Globus pallidus (tissue), 1 donor: ENCODE results near the gene TRMT5.

Experiments used
- DNase-seq: peaks from one replicate; pipeline ENCODE4 v3.0.0-alpha.2; 2015; ENCODE audit warnings: low spot score

TRMT5 gene

DNA sequence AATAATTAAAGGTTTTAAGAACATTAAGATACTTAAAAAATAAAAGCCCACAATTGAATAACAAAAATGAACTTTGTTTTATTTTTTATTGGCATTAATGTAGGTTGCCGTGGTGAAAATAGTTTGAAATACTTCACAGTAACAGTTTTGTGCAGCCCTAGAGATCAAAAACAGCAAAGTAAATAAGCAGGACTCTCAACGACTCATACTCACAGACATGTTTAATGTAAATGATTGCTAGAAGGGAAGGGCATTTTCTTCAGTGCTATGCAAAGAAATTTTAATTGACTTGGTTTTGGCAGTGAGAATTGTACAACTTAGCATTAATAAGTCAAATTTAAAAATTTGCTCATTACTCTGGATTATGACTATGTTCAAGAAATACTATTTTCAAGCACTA, 16.0 kb downstream of the TRMT5 start:
- no peak for DNase-seq

DNA sequence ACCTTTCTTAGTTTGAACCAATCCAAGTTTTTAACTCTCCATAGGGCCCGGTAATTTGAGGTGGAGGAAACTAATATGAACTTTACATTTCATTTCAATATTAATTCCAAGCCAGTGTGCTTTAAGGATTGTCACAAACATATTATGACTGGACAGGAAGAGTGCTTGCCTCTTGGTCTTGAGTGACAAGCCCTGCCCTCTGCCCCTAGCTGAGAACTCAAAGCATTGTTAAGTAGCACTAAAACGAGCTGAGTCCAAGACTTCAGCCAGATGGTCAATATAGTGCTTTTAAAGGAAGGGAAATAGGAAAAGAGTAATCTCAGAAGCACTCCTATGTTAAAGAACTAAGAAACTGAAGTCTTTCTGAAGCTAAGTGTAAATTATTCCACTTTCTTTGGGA, 17.1 kb downstream of the TRMT5 start:
- DNase-seq: no peak

DNA sequence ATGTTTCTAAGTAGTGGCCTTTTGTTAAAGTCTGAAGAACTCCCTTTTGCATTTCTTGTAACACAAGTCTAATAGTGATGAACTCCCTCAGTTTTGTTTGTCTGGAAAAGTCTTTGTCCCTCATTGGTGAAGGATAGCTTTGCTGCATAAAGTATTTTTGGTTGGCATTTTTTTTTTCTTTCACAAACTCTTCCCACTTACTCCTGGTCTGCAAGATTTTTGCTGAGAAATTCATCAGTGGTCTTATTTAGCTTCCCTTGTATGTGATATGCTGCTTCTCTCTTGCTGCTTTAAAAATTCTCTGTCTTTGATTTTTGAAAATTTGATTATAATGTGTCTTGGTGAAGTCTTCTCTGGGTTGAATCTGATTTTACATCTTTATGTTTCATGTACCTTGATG, 22.7 kb downstream of the TRMT5 start:
- no peak for DNase-seq

DNA sequence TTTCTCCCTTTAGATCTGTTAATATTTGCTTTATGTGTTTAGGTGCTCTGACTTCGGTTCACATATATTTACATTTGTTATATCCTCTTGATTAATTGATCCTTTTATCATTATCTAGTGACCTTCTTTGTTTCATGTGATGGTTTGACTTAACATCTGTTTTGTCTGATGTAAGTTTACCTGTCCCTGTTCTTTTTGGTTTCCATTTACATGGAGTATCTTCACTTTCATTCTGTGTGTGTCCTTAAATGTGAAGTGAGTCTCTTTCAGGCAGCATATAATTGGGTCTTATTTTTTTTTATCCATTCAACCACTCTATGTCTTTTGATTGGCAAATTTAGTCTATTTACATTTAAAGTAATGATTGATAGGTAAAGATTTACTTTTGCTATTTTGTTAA, 24.2 kb downstream of the TRMT5 start:
- no peak for DNase-seq

- no peak for DNase-seq
These were observed 24.7 kb downstream of the TRMT5 start for GRCh38 chr14:60956202-60956601.

GRCh38 chr14:60951776-60952435, 29.0 kb downstream of the TRMT5 start:
- no peak for DNase-seq

- no peak for DNase-seq
These were observed 34.1 kb downstream of the TRMT5 start for GRCh38 chr14:60946773-60947172.

DNA sequence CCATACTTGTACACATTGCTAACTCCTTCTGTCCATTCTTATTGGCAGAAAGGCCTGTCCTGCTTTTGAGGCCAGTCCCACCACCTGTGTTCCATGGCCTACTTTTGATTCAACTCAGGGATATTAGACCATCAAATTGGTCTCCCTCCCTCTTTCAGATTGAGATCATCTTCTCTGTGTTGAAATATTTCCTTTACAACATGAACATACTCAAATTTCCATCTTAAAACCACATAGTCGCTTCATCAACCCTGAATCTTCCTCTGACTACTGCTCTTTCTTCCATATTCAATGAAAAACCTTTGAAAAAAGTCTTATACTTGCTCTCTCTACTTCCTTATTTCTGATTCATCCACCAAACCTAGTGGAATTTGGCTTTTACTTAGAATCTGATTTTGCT, 34.9 kb downstream of the TRMT5 start:
- no peak for DNase-seq

DNA sequence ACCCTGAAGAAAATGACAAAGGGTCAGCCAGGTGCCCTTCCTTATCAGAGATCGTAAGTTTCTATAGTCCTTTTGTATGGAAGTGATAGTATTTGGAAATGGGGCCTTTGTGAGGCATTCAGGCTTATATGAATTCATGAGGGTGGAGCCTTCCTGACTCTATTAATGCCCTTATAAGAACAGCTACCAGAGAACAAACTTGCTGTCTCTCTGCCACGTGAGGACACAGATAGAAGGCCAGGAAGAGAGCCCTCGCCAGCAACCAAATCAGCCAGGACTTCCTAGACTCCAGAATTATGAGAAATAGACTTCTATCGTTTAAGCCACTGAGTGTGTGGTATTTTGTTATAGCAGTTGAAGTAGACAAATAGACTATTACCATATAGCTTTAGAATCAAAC, 36.7 kb downstream of the TRMT5 start:
- no peak for DNase-seq

DNA sequence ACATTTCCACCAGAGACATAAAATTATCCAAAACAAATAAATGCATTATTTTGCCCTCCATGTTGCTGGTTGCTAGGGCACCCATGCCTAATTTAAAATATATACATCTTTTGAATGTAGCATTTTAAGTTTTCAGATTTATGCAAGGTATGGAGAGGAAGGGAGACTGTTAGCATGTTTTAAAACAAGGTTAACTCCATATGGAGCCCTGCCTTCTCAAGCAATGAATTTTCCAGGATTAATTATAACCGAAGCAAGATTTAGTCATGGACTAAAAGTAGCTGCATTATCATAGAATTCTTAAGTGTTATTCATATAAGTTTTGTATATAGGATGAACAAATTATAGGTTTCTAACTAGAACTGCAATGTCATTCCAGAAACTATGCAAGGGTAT, 37.2 kb downstream of the TRMT5 start:
- DNase-seq: no peak

GRCh38 chr14:60935319-60935718, 45.6 kb downstream of the TRMT5 start:
- DNase-seq: no peak

- no peak for DNase-seq
These were observed 46.8 kb downstream of the TRMT5 start for GRCh38 chr14:60933920-60934655.

GRCh38 chr14:60931218-60931617, 49.7 kb downstream of the TRMT5 start:
- DNase-seq: no peak

DNA sequence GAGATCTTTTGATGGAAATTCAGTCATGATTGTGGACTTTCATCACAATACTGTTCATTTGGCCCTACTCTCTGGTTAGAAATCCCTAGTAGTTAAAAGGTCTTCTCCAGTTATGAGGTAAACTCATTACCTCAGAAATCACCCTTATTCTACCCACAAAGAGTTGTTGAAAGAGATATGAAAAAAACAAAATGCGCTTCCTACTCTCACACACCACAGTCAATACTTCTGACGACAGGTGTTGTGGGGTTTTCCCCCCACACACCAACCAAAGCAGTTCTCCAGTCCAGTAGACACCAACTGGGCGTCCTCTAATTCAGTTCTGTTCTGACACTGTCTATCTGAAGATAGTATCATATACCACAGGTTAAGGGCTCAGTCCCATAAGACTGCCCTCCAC, 54.9 kb downstream of the TRMT5 start:
- DNase-seq: no peak

DNA sequence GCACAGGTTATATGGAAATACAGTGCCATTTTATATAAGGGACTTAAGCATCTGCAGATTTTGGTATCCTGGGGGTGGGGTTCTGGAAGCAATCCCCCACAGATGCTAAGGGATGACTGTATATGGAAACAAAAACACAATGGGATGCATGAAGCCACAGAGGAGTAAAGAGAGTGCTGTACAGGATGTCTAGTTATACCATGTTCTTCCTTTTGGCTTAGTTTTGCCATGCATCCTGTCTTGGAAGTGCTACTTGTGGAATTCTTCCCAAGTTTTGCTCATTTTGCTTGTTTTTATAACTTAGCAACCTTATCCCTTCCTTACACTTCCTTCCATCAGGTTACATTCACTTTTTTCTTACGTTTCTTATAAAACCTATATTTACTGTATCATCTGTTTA, 55.6 kb downstream of the TRMT5 start:
- no peak for DNase-seq

GRCh38 chr14:60922050-60922449, 58.8 kb downstream of the TRMT5 start:
- DNase-seq: no peak
